Neural cell (in vitro differentiated cells): ENCODE measurements around the gene ADH1C. TPM values are rescaled to one million over a fixed set of nuclear protein-coding genes. Genes with fewer than 3 reads are reported as not detected.

Experiments used
- polyA plus RNA-seq: library from polyadenylated mRNA; depleted of rRNA; stranded (reverse); fragments of >200 nt; gene quantifications from 2 replicates; pipeline ENCODE4 v1.2.3, GENCODE V29; 2014

ADH1C gene
- polyA plus RNA-seq, 1 donor from 2014 or later, result not detected

Other genes starting within 250 kb of the ADH1C start
- gene ADH4, start 208.4 kb downstream of the ADH1C start, polyA plus RNA-seq, result not detected in 2 replicates
- gene ADH6, start 133.5 kb downstream of the ADH1C start, polyA plus RNA-seq, result not detected in 2 replicates
- gene ADH1A, start 61.8 kb downstream of the ADH1C start, polyA plus RNA-seq, result not detected in 2 replicates
- not detected in 2 replicates for gene ADH1B, start 31.3 kb downstream of the ADH1C start, polyA plus RNA-seq
- not detected in 2 replicates for gene ADH7, start 82.6 kb upstream of the ADH1C start, polyA plus RNA-seq
- gene C4orf17, start 158.3 kb upstream of the ADH1C start, polyA plus RNA-seq, result not detected in 2 replicates
- 5.2 and 10.5 TPM in 2 replicates for gene TRMT10A, start 211.3 kb upstream of the ADH1C start, polyA plus RNA-seq
- 1.2 and 2.7 TPM in 2 replicates for gene MTTP, start 222.1 kb upstream of the ADH1C start, polyA plus RNA-seq